Naive thymus-derived CD8-positive, alpha-beta T cell (primary cell): ENCODE results near the gene RETREG1. TPM values are rescaled to one million over a fixed set of nuclear protein-coding genes. Genes with fewer than 3 reads are reported as not detected.

Experiments used
- polyA plus RNA-seq, 3 donors: library from polyadenylated mRNA; unstranded; fragments of 300-500 nt; fragmentation: Illumina TruSeq; gene quantifications; one replicate each; pipeline ENCODE4 v1.2.3, GENCODE V29; 2021
- total RNA-seq, 8 experiments: library from RNA in 2 of 8; stranded (reverse) in 2 of 8; gene quantifications; one replicate each; pipeline ENCODE4 v1.2.3 and lab custom pipeline; 2021 to 2026

The RETREG1 gene
- total and polyA plus RNA-seq, 5 experiments from 2014 or later, result 69.9 to 129 (median 78.7) TPM

Other genes starting within 250 kb of the RETREG1 start
- 10 to 100 TPM; 34.1 to 34.7 TPM for gene ZNF622, start 151.2 kb downstream of the RETREG1 start, total RNA-seq
- gene ZNF622, start 151.2 kb downstream of the RETREG1 start, polyA plus RNA-seq, result 10 to 100 TPM; 45.9 to 55.9 (median 48.4) TPM